Neural cell (in vitro differentiated cells): ENCODE results near the gene SMG9.

Source experiments
- EP300 ChIP-seq: fragments of 450-650 bp; conservative IDR thresholded peaks from 2 replicates; pipeline ENCODE4 v1.6.1; 2014; ENCODE audit warnings: antibody characterized with exemption, mild to moderate bottlenecking, moderate library complexity; ENCODE audit not compliant: poor library complexity, severe bottlenecking
- SMC3 ChIP-seq: fragments of 450-650 bp; conservative IDR thresholded peaks from 2 replicates; pipeline ENCODE4 v1.6.1; 2014; ENCODE audit warnings: antibody characterized with exemption, mild to moderate bottlenecking, moderate library complexity; ENCODE audit not compliant: poor library complexity
- TF ChIP-seq, protein P1 (sequence below): fragments of 450-650 bp; IDR thresholded peaks from 2 replicates; pipeline ENCODE4 v1.5.1; 2014; ENCODE audit warnings: antibody characterized with exemption, mild to moderate bottlenecking, moderate library complexity; ENCODE audit not compliant: poor library complexity, severe bottlenecking

GRCh38 chr19:43731346-43731745, 23.4 kb downstream of the SMG9 start:
- TF ChIP-seq EP300 (no peak), SMC3 (no peak)
- TF ChIP-seq, protein P1, sequence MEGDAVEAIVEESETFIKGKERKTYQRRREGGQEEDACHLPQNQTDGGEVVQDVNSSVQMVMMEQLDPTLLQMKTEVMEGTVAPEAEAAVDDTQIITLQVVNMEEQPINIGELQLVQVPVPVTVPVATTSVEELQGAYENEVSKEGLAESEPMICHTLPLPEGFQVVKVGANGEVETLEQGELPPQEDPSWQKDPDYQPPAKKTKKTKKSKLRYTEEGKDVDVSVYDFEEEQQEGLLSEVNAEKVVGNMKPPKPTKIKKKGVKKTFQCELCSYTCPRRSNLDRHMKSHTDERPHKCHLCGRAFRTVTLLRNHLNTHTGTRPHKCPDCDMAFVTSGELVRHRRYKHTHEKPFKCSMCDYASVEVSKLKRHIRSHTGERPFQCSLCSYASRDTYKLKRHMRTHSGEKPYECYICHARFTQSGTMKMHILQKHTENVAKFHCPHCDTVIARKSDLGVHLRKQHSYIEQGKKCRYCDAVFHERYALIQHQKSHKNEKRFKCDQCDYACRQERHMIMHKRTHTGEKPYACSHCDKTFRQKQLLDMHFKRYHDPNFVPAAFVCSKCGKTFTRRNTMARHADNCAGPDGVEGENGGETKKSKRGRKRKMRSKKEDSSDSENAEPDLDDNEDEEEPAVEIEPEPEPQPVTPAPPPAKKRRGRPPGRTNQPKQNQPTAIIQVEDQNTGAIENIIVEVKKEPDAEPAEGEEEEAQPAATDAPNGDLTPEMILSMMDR: no peak
